GM19328 (cell line): Measurements from ENCODE around the gene ADAMTS2.
"Not testable (repeated sequence)": the region's sequence is repeated elsewhere in the genome, so short reads cannot be mapped to it uniquely, and the experiment has no call there.

Experiments
- ATAC-seq: cut with Tn5 transposase; IDR thresholded peaks from one replicate; pipeline ENCODE4 v1.9.1; 2021; ENCODE audit warnings: mild to moderate bottlenecking, moderate library complexity; ENCODE audit not compliant: unreplicated experiment

The ADAMTS2 gene

GRCh38 chr5:179222246-179223017 is 122.8 kb downstream of the ADAMTS2 start:
- no peak for ATAC-seq

- no peak for ATAC-seq
Observed at GRCh38 chr5:179221877-179222220, 123.4 kb downstream of the ADAMTS2 start.

- ATAC-seq: no peak
Observed at GRCh38 chr5:179221196-179221876, 123.9 kb downstream of the ADAMTS2 start.

DNA sequence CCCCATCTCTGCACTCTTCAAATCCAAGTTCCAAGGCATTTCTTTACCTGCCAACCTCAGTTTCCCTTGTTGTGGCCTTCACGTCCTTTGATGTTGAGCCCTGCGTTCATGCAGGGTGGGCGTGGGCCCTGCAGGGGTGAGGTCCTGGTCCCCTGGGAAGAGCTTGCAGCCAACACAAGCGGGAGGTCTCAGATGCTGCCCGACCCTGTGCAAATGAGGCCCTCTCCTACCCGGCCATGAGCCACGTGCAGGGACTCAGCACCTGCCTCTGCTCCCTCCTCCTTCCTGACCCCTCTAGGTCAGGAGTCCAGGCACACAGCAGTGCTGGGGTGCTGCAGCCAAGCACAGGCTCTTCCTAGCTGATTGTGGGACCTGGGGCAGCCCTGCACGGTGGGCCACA is 124.5 kb downstream of the ADAMTS2 start:
- ATAC-seq: no peak

DNA sequence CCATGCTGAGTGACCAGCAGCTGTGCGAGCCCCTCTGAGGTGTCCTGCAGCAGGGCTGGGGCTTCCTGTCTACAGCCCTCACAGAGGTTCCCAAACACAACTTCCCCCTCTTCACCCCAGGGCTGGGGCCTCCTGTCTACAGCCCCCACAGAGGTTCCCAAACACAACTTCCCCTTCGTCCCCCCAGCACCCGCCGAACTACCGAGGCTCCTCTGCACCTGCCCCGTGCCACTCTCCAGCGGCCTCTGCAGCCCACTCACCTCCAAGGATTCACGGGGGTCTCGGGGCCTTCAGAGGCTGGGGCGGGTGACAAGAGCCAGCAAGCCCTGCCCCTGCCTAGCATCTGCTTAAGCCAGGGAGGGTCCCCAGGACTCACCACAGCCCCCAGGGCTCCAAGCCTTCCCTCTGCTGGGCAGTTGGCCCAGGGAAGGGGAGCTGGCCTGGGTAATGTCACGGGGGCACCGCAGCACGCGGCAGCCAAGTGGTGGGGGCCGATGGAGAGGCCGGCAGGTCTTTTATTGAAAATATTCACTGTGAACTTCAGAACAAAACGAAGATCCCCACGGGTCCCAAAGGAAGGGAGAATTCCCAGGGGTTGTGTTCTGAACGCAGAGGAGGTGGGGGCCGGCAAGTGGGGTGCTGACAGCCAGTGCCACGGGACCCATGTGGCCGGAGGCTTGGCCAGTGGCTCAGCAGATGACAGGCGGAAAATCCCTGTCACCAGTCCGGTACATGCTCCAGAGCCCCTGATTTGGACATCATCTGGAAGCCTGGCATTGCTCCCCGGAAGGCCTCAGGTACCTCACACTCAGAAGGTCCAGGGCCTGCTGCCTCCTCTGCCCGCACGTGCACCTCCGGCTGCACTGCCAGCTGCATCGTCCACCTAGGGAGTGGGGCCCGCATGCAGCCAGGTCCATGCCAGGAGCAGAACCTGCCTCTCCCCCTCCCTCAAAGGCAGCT is 125.3 kb downstream of the ADAMTS2 start:
- no peak for ATAC-seq

GRCh38 chr5:179218943-179219330 is 126.3 kb downstream of the ADAMTS2 start:
- no peak for ATAC-seq

- ATAC-seq: no peak
Observed at GRCh38 chr5:179217956-179218942, 127.0 kb downstream of the ADAMTS2 start.

DNA sequence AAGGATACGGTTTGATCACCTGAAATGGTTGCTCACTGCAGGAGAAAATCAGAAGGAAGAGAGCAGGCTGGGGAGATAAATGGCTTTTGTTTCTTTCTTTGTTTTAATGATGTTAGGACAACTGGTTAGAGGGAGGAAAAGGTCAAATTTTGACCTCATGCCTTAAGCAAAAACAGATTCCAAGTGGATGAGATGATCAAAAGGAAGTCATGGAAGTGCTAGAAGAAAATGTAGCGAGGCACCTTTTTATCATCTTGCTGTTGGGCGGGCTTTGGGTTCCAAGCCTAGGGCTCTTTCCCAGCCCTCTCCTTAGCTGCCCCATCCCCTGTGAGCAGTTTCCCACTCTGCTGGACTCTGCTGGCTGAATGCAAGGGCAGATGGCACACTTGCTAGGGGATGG is 127.9 kb downstream of the ADAMTS2 start:
- ATAC-seq: no peak

DNA sequence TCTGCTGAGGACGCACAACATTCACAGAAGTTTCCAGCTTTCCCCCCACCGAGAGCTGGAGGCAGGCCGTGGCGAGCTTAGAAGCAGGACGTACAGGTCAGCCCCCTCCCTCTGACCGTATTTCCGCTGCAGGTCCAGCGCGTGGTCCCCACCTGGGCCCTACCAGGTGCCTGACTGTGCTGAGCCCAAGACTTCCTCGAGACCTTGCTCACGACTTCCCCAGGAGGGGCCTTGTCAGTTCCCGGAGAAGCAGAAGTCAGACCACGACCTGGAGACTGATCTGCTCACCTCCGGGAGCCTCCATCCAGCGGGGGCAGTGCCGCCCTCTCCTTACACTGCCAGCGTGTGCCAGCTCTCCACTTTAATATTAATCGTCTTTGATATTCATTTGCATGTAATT is 128.9 kb downstream of the ADAMTS2 start:
- not testable (repeated sequence) for ATAC-seq

GRCh38 chr5:179215576-179215975 is 129.7 kb downstream of the ADAMTS2 start:
- ATAC-seq: no peak

DNA sequence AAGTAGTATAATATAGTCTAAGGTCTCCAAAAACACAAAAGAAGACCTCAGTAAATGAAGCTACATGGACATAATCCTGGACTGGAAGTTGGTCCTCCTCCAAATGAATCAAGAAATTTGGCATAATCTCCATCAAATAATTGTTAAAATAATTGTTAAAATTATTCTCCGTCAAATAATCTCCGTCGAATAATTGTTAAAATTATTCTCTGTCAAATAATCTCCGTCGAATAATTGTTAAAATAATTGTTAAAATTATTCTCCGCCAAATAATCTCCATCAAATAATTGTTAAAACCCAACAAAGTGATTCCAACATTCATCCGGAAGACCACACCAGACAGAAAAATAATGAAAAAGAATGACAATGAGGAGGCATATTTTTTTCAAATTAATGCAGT is 130.6 kb downstream of the ADAMTS2 start:
- ATAC-seq: no peak

GRCh38 chr5:179212870-179213269 is 132.4 kb downstream of the ADAMTS2 start:
- no peak for ATAC-seq

DNA sequence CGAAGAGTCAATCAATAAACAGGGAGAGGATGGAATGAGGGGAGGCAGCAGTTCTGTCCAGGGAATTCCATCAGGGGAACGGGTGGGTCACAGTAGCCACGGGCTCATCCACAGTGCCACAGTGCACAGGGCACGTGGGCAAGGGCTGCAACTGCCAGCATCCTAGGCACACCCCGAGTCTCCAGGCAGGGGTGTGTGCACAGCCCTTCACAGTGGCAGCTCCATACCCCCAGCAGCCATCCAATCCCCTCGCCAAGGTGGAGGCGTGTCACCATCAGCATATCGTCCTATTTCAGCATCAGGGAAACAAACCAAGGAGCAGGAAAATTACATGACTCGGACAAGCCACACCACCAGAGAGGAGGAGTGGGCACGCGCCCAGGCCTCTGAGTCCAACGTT is 133.6 kb downstream of the ADAMTS2 start:
- no peak for ATAC-seq

DNA sequence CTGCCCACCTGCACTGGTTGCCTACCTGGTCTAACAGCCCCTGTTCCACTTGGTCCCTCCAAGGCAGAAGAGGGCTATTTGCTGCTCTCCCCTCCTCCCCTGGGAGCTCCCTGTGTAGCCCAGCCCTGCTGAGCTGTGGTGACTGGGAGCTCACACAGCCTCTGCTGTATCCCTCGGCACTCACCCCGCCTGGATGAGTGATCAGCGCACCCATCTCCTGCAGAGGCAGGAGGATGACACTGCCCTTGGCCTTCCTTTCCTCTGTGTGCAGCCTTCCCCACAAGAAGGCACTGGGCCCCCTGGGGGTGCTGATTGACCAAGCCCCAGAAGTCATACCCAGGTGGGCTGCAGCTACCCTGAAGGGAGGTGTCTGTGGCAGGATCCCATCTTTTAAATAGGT is 134.2 kb downstream of the ADAMTS2 start:
- no peak for ATAC-seq

DNA sequence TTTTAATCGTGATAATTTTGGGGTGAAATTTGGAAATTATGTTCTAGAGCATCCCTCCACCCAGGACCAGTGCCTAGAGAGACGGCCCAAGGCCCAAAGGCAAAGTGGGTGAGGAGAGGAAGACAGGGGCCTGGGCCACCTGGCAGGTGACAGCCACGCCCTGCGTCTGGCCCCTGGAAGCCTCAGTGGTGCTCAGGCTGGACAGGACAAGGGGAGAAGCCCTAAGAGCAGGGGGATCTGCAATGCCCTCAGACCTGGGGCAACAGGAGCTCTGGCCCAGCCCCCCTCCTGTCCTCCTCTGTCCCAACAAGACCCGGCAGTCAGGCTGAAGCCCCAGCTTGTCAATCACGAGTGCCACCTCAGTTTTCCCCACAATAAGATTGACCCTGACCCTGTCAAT is 134.8 kb downstream of the ADAMTS2 start:
- ATAC-seq: no peak

- no peak for ATAC-seq
Observed at GRCh38 chr5:179209359-179210150, 135.7 kb downstream of the ADAMTS2 start.

GRCh38 chr5:179208706-179209358 is 136.4 kb downstream of the ADAMTS2 start:
- no peak for ATAC-seq

DNA sequence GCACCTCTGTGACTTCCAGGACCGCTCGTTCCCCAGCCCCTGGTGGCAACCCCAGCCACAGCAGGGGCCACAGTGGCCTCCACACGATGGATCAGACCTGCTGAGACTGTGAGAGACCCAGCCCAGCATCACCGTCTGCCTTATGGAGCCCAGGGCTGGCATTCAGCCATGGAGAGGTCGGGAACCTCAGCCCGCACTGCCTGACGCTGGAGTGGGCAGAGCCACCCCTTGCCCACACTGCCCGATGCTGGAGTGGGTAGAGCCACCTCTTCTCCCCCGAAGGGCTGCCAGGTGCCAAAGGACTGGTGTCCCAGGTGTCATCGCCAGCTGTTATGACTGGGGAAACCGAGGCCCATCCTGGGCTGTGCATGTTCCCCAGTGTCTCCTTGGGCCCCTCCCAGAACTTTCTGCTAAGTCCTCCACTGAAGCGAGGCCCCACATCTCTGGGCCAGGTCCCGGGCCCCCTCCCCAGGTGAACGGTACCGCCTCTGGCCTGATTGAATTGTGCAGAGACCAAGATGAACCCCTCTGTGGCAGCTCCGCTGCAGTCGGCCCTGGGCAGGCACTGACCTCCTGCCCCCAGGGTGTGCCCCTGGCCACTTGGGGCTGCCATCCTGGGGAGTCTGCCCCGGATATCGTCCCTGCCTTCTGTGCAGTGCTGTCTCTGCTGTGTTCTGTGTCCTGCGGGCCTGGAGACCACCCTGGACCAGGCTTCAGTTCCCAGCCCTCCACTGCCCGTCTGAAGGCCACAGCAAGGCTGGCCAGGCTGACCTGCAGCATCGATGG is 137.1 kb downstream of the ADAMTS2 start:
- no peak for ATAC-seq
